Dedifferentiated amniotic fluid mesenchymal stem cell (primary cell): ENCODE results near the gene HINT2.

Experiments used
- DNase-seq: peaks from one replicate; pipeline ENCODE4 v3.0.0-alpha.2; 2016; ENCODE audit errors: extremely low spot score

The HINT2 gene

DNA sequence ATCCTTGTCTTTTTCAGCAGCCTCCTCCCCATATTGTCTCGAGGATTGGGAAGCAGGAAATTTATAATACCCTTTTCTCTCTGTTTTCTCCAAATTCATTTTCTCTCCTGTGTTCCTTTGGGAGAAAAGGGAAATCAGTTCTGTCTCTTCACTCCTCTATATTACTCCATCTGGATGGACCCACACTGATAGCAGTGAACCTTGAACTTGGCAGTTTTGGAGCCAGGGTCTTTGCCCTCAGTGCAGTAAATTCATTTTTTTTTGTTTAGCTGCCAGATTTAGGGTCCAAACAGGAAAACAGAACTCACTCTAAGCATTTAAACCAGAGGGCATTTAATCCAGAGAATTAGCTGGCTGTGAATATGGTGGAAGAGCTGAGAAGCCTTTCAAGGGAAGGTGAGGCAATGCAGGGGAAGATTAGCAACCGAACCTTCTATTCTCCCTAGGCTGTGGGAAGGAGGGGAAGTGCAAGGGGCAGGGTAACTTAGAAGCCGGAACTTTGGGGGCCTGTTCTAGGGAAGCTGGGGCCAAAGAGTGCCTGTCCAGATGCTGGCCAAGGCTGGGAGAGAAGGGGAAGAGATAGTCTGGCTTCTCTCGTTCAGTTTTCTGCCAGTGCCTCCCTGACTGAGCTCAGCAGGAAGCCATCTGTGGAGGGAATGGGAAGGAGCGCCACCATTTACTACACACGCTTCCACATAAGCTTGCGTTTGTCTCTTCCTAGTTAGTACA, 39.8 kb downstream of the HINT2 start:
- no peak for DNase-seq

DNA sequence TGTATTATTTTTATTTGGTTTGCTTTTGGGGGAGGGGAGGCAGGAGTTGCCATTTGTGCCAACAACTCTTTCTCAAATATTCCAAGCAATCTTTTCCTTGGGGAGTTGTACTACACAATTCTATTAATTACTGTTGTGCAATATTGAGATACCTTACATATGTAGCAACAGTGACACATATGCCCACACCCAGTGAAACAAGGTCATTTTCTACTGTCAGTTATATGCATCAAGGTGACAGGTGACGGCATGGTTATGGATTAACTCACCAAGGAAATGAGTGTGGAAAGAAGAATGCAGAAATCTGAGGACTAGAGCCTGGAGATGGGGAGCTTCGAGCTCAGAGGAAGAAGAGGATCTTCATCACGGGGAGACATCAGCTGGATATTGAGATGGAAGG, 42.9 kb downstream of the HINT2 start:
- DNase-seq: no peak

GRCh38 chr9:35771534-35771933, 43.3 kb downstream of the HINT2 start:
- no peak for DNase-seq

- DNase-seq: no peak
Measured at GRCh38 chr9:35771075-35771433, 43.8 kb downstream of the HINT2 start.

GRCh38 chr9:35769763-35770162, 45.1 kb downstream of the HINT2 start:
- DNase-seq: no peak

- no peak for DNase-seq
Measured at GRCh38 chr9:35767458-35767857, 47.4 kb downstream of the HINT2 start.

- DNase-seq: no peak
Measured at GRCh38 chr9:35766997-35767396, 47.8 kb downstream of the HINT2 start.

DNA sequence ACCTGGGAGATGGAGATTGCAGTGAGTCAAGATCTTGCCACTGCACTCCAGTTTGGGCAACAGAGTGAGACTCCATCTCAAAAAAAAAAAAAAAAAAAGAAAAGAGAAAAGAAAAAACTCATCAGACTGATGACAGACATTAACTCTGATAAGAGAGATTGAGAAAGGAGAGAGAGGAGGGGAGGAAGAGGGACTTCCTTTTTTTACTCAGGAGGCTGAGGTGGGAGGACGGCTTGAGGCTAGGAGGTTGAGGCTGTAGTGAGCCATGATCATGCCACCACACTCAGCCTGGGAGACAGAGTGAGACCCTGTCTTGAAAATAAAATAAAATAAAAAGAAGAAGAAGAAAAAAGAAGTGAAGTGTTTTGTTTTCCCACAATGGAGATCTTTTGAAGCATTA, 51.0 kb downstream of the HINT2 start:
- DNase-seq: no peak

GRCh38 chr9:35763181-35763580, 51.7 kb downstream of the HINT2 start:
- no peak for DNase-seq
